HG03354 (cell line): ENCODE measurements around the gene RSRC1.
A peak's percentile ranks its signal among the peaks of the same experiment; 100 is the strongest.
"Not testable (repeated sequence)": the region's sequence is repeated elsewhere in the genome, so short reads cannot be mapped to it uniquely, and the experiment has no call there.

Source experiments
- ATAC-seq: cut with Tn5 transposase; IDR thresholded peaks from one replicate; pipeline ENCODE4 v1.9.1; 2021; ENCODE audit warnings: mild to moderate bottlenecking; ENCODE audit not compliant: unreplicated experiment, poor library complexity, severe bottlenecking

RSRC1 gene

DNA sequence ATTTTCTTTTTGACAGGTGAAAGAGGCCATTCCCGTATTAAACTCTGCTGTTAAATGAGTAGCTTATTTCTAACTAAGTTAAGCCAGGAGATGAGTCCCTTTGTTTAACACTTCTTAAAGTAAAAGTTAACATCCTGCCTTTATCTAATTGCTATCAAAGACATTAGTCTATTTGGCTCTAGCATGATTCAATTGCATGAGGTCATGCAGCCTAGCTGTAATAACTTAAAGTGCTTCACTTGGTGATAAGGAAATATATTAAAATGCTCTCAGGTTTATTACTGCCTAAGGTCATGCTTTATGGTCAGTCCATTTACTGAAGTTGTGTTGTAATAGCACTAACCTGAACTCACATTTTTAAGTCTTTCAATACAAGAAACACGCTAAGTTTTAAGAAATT is 378.8 kb downstream of the RSRC1 start:
- ATAC-seq = no peak

GRCh38 chr3:158489181-158489580 is 379.3 kb downstream of the RSRC1 start:
- ATAC-seq = no peak

DNA sequence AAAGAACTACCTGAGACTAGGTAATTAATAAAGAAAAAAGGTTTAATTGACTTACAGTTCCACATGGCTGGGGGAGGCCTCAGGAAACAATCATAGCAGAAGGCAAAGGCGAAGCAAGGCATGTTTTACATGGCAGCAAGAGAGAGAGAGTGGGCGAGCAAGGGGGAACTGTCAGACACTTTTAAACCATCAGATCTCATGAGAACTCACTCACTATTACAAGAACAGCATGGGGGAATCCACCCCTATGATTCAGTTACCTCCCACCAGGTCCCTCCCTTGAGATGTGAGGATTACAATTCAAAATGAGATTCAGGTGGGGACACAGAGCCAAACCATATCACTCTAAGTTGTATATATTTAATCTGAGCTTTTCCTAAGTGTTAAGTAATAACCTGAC is 382.1 kb downstream of the RSRC1 start:
- ATAC-seq = no peak

GRCh38 chr3:158492685-158493084 is 382.8 kb downstream of the RSRC1 start:
- ATAC-seq = no peak

GRCh38 chr3:158493931-158494330 is 384.0 kb downstream of the RSRC1 start:
- ATAC-seq = no peak

- ATAC-seq = no peak
Measured at GRCh38 chr3:158494673-158495072, 384.8 kb downstream of the RSRC1 start.

- ATAC-seq = not testable (repeated sequence)
Measured at GRCh38 chr3:158495398-158495902, 385.6 kb downstream of the RSRC1 start.

DNA sequence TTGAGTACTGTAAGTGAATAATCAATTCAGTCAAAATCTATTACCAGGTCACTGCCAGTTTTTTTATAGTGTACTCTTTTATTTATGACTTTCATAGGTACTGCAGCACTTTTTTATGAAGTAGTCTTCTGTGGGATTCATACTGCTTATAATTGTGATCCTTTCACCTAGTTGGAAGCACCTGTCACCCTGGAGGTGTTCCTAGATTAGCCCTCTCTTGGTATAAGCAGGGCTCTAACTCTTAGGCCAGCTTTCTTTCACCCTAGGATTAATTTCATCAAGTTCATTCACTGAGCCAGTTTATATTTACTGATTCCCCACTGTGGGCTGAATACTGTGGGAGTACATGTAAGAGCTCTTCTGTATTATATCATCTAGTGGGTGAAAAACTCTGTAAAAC is 395.2 kb downstream of the RSRC1 start:
- no peak for ATAC-seq

DNA sequence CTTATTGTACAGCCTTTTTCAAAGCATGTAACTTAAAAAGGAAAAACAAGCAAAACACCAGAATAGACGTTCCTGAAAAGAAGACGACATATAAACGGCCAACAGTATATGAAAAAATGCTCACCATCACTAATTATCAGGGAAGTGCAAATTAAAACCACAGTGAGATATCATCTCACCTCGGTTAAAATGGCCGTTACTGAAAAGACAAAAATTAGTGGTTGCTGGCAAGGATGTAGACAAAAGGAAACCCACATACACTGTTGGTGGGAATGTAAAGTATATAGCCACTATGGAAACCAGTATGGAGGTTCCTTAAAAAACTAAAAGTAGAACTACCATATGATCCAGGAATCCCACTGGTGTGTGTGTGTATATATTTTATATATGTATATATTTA is 396.6 kb downstream of the RSRC1 start:
- no peak for ATAC-seq

DNA sequence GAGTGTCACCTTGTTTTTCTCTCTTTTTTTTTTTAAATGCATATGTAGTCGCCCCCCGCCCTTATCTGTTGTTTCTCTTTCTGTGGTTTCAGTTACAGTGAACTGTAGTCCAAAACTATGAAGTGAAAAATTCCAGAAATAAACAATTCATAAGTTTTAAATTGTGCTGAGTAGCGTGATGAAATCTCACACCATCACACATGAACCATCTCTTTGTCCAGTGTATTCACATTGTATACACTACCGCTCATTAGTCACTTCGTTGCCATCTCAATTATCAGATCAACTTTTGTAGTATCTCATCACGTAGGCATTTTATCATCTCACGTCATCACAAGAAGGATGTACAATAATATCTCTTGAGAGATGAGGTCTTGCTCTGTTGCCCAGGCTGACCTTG is 398.6 kb downstream of the RSRC1 start:
- no peak for ATAC-seq

DNA sequence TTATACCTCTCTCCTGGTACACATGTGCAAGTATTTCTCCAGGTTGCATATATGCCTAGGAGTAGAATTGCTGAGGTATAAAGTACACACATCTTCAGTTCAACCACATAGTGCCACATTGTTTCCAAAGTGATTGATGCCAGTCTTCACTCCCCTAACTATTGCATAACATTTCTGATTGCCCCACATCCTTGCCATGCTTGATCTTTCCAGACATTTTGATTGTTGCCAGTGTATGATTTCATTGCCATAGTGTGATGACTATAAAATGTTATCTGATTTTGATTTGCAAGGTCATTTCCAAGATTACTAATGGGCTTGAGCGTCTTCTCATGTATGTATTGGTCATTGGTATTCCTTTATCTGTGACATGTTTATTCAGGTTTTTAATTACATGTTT is 400.0 kb downstream of the RSRC1 start:
- no peak for ATAC-seq

DNA sequence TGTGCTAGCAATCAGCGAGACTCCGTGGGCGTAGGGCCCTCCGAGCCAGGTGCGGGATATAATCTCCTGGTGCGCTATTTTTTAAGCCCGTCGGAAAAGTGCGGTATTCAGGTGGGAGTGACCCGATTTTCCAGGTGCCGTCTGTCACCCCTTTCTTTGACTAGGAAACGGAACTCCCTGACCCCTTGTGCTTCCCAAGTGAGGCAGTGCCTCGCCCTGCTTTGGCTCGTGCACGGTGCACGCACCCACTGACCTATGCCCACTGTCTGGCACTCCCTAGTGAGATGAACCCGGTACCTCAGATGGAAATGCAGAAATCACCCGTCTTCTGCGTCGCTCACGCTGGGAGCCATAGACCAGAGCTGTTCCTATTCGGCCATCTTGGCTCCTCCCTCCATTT is 406.8 kb downstream of the RSRC1 start:
- not testable (repeated sequence) for ATAC-seq

DNA sequence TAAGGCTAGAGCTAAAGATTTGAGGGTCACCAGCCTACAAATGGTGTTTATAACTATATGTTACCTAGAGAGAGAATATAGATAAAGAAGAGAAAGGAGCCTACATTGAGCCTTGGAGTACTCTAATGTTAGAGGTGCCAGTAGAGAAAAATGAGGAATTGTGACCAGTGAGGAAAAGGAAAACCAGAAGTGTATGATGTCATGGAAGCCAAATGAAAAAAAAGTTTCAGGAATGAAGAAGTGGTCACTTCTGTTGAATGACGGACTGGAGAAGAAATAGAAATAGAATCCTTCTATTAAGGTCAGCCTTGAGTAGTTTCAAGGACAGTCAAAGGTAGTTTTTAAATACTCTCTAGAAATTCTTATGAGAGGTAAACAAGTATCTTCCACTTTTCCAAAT is 409.9 kb downstream of the RSRC1 start:
- no peak for ATAC-seq

DNA sequence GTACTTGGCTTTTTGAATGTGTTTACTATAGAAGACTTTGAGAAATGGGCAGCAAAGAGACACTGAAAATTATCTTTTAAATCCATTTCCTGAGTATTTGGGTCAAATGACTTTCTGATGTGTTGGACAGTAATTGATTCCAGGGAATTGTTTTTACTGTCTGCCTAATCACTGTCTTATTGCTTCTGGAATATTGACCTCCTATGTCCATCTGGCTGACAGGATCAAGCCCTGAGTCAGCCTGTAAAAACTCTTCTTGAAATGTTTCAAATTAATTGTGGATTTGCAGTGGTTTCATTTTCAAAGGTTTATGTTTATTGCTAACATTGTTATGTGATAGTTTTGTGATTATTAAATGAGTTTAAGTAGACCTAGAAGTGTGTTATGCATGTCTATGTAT is 410.5 kb downstream of the RSRC1 start:
- ATAC-seq = no peak

- ATAC-seq = no peak
Measured at GRCh38 chr3:158522221-158523136, 412.6 kb downstream of the RSRC1 start.

GRCh38 chr3:158528076-158528674 is 418.3 kb downstream of the RSRC1 start:
- no peak for ATAC-seq

DNA sequence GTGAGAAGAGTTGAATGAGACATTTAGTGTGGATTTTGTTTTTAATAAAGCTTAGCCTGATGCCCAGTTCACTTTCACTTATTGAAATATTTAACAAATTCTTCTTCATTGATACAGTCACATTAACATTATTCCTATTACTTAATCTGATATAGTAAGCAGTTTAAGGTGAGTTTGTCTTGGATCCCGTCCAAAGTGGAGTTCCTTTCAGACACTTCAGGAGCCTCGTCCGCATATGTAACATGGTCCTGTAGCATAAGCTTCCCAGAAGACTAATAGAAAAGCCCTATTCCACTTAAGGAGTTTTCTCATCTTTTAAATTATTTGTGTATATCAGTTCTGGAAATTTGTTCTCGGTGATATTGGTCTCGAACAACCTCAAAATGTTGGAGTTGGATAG is 421.4 kb downstream of the RSRC1 start:
- ATAC-seq = no peak

GRCh38 chr3:158532099-158532734 is 422.3 kb downstream of the RSRC1 start:
- peak; percentile 76 for ATAC-seq

GRCh38 chr3:158535918-158536317 is 426.0 kb downstream of the RSRC1 start:
- no peak for ATAC-seq

GRCh38 chr3:158539414-158540014 is 429.6 kb downstream of the RSRC1 start:
- peak; percentile 81 for ATAC-seq
